ENCODE data around the gene THBS2.
"Not testable (repeated sequence)": the region's sequence is repeated elsewhere in the genome, so short reads cannot be mapped to it uniquely, and the experiment has no call there.

THBS2 gene

GRCh38 chr6:169229615-169230321 lies 23.9 kb downstream of the THBS2 start:
- peak; percentile 41 for DNase-seq

- DNase-seq, result no peak
These were observed 26.5 kb downstream of the THBS2 start for GRCh38 chr6:169227116-169227515.

- no peak for DNase-seq
These were observed 27.8 kb downstream of the THBS2 start for GRCh38 chr6:169225887-169226286.

- no peak for DNase-seq
These were observed 28.5 kb downstream of the THBS2 start for GRCh38 chr6:169225131-169225576.

- DNase-seq, result no peak
These were observed 28.9 kb downstream of the THBS2 start for GRCh38 chr6:169224716-169225115.

GRCh38 chr6:169224185-169224695 lies 29.4 kb downstream of the THBS2 start:
- DNase-seq, result no peak

GRCh38 chr6:169223006-169223405 lies 30.6 kb downstream of the THBS2 start:
- no peak for DNase-seq

GRCh38 chr6:169222126-169222525 lies 31.5 kb downstream of the THBS2 start:
- DNase-seq, result no peak

GRCh38 chr6:169221264-169221663 lies 32.4 kb downstream of the THBS2 start:
- no peak for DNase-seq

GRCh38 chr6:169220068-169220964 lies 33.3 kb downstream of the THBS2 start:
- no peak for DNase-seq

GRCh38 chr6:169217972-169218371 lies 35.7 kb downstream of the THBS2 start:
- DNase-seq, result no peak

GRCh38 chr6:169216830-169217229 lies 36.8 kb downstream of the THBS2 start:
- DNase-seq, result no peak

GRCh38 chr6:169215201-169215681 lies 38.4 kb downstream of the THBS2 start:
- DNase-seq, result no peak

GRCh38 chr6:169214789-169215188 lies 38.9 kb downstream of the THBS2 start:
- not testable (repeated sequence) for DNase-seq

- DNase-seq, result peak; percentile 22
These were observed 39.7 kb downstream of the THBS2 start for GRCh38 chr6:169213814-169214520.

- DNase-seq, result peak; percentile 90
These were observed 40.5 kb downstream of the THBS2 start for GRCh38 chr6:169212897-169213813.

- DNase-seq, result no peak
These were observed 41.2 kb downstream of the THBS2 start for GRCh38 chr6:169212436-169212835.

- no peak for DNase-seq
These were observed 41.8 kb downstream of the THBS2 start for GRCh38 chr6:169211881-169212280.

GRCh38 chr6:169210611-169211010 lies 43.0 kb downstream of the THBS2 start:
- DNase-seq, result no peak

- DNase-seq, result no peak
These were observed 45.6 kb downstream of the THBS2 start for GRCh38 chr6:169208011-169208410.

- DNase-seq, result no peak
These were observed 46.2 kb downstream of the THBS2 start for GRCh38 chr6:169207482-169207881.
